ENCODE measurements around the gene MAGEB6B.
"Not testable (repeated sequence)": the region's sequence is repeated elsewhere in the genome, so short reads cannot be mapped to it uniquely, and the experiment has no call there.

The MAGEB6B gene

DNA sequence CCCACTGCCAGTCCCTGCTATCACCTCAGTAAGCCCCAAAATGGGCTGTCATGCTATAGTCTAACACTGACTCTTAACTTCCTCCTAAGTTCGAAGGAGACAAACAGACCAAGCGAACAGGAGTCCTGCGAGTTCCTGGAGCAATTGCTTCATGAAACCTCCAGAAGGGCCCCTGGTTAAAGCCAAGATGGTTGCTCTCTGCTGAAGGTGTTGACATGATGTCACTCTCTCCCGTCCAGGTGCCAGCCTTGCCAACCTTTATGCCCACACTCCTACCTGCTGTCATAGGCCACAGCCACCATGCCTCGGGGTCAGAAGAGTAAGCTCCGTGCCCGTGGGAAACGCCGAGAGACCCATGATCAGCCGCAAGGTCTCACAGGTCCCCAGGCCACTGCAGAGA is at the start of gene MAGEB6B:
Gene MAGEB6B, plus strand, starts transcription at position 301 of the 400 bp plus-strand sequence. Its CDS starts 0 bp downstream, at position 301.
- DNase-seq: no peak

GRCh38 chrX:26138274-26138673 is 22.1 kb upstream of the MAGEB6B start, which contains the start of gene MAGEB18:
MAGEB18 (plus strand) TSS chrX:26138343; CDS start chrX:26138986, 643 bp downstream.
- no peak for DNase-seq

- DNase-seq: no peak
Measured at GRCh38 chrX:26146024-26146423, 14.4 kb upstream of the MAGEB6B start.

GRCh38 chrX:26192204-26192603 is 31.8 kb downstream of the MAGEB6B start, which contains the start of gene MAGEB6:
MAGEB6 (plus strand) TSS chrX:26192440; CDS start chrX:26193847, 1,407 bp downstream.
- DNase-seq: no peak

- DNase-seq: no peak
Measured at GRCh38 chrX:26203561-26203960, 43.2 kb downstream of the MAGEB6B start.

DNA sequence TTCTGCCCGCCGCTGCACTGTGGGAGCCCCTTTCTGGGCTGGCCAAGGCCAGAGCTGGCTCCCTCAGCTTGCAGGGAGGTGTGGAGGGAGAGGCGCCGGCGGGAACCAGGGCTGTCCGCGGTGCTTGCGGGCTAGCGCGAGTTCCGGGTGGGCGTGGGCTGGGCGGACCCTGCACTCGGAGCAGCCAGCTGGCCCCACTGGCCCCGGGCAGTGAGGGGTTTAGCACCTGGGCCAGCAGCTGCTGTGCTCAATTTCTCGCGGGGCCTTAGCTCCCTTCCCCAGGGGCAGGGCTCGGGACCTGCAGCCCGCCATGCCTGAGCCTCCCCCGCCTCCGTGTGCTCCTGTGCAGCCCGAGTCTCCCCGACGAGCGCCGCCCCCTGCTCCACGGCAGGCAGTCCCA is 44.3 kb downstream of the MAGEB6B start:
- DNase-seq: not testable (repeated sequence)

- DNase-seq: no peak
Measured at GRCh38 chrX:26208012-26208411, 47.6 kb downstream of the MAGEB6B start.

Data from CD4-positive, alpha-beta T cell treated with Interleukin-4 for 1 hour (primary cell).